Endodermal cell (in vitro differentiated cells): Measurements from ENCODE around the gene C11orf16. TPM values are rescaled to one million over a fixed set of nuclear protein-coding genes. Genes with fewer than 3 reads are reported as not detected.
"Not testable (repeated sequence)": the region's sequence is repeated elsewhere in the genome, so short reads cannot be mapped to it uniquely, and the experiment has no call there.

Experiments used
- DNase-seq: peaks from one replicate; pipeline ENCODE4 v3.0.0-alpha.2; 2017
- H3K27ac ChIP-seq: 2 replicates; pipeline ENCODE4 v1.5.1; 2013; ENCODE audit warnings: mild to moderate bottlenecking, low read depth, low read length, moderate library complexity
- H3K27me3 ChIP-seq: 2 replicates; pipeline ENCODE4 v1.6.1; 2013; ENCODE audit warnings: mild to moderate bottlenecking, low read length, moderate library complexity; ENCODE audit not compliant: insufficient read depth, control insufficient read depth, poor library complexity, severe bottlenecking
- H3K36me3 ChIP-seq: 2 replicates; pipeline ENCODE4 v1.7.0; 2013; ENCODE audit warnings: mild to moderate bottlenecking, low read length, moderate library complexity; ENCODE audit not compliant: control insufficient read depth, insufficient read depth
- H3K4me1 ChIP-seq: one replicate; pipeline ENCODE4 v1.7.0; 2013; ENCODE audit warnings: low read length; ENCODE audit not compliant: control insufficient read depth, insufficient read depth
- H3K4me3 ChIP-seq: 2 replicates; pipeline ENCODE4 v1.5.1; 2013; ENCODE audit warnings: mild to moderate bottlenecking, low read length, moderate library complexity
- H3K9ac ChIP-seq: 2 replicates; pipeline ENCODE4 v1.6.1; 2013; ENCODE audit warnings: mild to moderate bottlenecking, low read length, moderate library complexity; ENCODE audit not compliant: poor library complexity, severe bottlenecking; ENCODE audit errors: extremely low read depth
- H3K9me3 ChIP-seq: 2 replicates; pipeline ENCODE4 v1.6.1; 2013; ENCODE audit warnings: mild to moderate bottlenecking, low read length, moderate library complexity; ENCODE audit not compliant: control insufficient read depth
- H3K27ac Mint-ChIP-seq: 2 replicates; pipeline ENCODE4 v1.8.0; 2020; ENCODE audit warnings: mixed read lengths
- H3K27me3 Mint-ChIP-seq: 2 replicates; pipeline ENCODE4 v1.8.0; 2021; ENCODE audit warnings: mild to moderate bottlenecking, mixed read lengths; ENCODE audit not compliant: insufficient read depth
- H3K36me3 Mint-ChIP-seq: 2 replicates; pipeline ENCODE4 v1.8.0; 2020; ENCODE audit warnings: low read depth, mixed read lengths
- H3K4me1 Mint-ChIP-seq: 2 replicates; pipeline ENCODE4 v1.8.0; 2020; ENCODE audit warnings: mixed read lengths
- H3K4me3 Mint-ChIP-seq: 2 replicates; pipeline ENCODE4 v1.8.0; 2020; ENCODE audit warnings: mild to moderate bottlenecking, moderate library complexity, mixed read lengths
- H3K9me3 Mint-ChIP-seq: 2 replicates; pipeline ENCODE4 v1.8.0; 2020; ENCODE audit warnings: mild to moderate bottlenecking, mixed read lengths
- WGBS, 2 experiments: methylation state at CpG; one replicate each; pipeline versions ENCODE4 v1.1.5 to v1.1.7; 2013; ENCODE audit warnings: missing lambda C conversion rate in 2 of 2, mixed read lengths in 1 of 2; ENCODE audit not compliant: insufficient coverage in 1 of 2, insufficient read length in 1 of 2; 5-methylcytosine and 5-hydroxymethylcytosine counted together
- long read RNA-seq, 4 experiments: library from polyadenylated mRNA in 2 of 4; library from RNA in 1 of 4; library from capped mRNA in 1 of 4; stranded (forward) in 3 of 4; unstranded in 1 of 4; transcript quantifications; one replicate each; pipeline ENCODE4 v2.0.0, GENCODE V29; 2020 to 2021; ENCODE audit warnings: inconsistent platforms in 1 of 4
- polyA plus RNA-seq, 2 experiments: library from polyadenylated mRNA; stranded (reverse); fragments of 50-300 nt; gene quantifications; one replicate each; pipeline ENCODE4 v1.2.3, GENCODE V29; 2013
- total RNA-seq, 2 donors: library from RNA; stranded (reverse); fragmentation: NEBNext Ultra II Directional in 1 of 2; extraction: Animal tissue kit (Norgen Biotek cat#: 25700) in 1 of 2; gene quantifications; 2 replicates in 1 of 2; 3 replicates in 1 of 2; pipeline ENCODE4 v1.2.1, GENCODE V29; 2021
- TF ChIP-seq, protein P1 (sequence below): fragments of 200-600 bp; sonication (generic); conservative IDR thresholded peaks from 2 replicates; pipeline ENCODE4 v1.5.0; 2021; ENCODE audit warnings: antibody characterized with exemption, mild to moderate bottlenecking

C11orf16 gene, protein sequence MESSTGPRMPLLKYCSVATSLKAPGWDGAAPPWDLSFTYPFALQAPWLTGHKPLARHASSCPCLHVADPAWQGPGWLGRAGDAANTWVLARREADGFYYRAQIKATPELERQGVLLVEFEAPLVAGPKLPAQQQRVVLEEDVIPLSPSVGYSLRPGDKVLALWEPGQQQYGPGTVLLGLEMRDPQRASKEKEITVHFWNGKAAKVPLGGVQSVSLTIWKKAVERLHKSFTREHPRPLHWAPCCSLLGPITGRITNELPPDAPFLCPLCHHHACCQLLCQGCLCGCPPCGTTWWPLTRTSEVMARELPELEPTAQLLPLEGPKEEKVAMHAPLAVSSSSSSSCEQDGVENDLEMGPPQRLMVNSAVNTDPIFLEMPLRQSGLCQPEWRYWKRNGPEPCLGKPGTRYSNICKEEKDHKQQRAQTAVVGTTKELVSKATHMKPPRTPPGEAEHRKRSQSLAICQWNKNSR
- not detected for total RNA-seq
- polyA plus RNA-seq (2013, experiment 1 of 2) = not detected
- not detected for polyA plus RNA-seq (2013, experiment 2 of 2)
- long read RNA-seq, experiment 1 = 0 reads
- long read RNA-seq, experiment 2 = 0 reads
- long read RNA-seq, experiment 3 = 0 reads
- long read RNA-seq, experiment 4 = 0 reads

DNA sequence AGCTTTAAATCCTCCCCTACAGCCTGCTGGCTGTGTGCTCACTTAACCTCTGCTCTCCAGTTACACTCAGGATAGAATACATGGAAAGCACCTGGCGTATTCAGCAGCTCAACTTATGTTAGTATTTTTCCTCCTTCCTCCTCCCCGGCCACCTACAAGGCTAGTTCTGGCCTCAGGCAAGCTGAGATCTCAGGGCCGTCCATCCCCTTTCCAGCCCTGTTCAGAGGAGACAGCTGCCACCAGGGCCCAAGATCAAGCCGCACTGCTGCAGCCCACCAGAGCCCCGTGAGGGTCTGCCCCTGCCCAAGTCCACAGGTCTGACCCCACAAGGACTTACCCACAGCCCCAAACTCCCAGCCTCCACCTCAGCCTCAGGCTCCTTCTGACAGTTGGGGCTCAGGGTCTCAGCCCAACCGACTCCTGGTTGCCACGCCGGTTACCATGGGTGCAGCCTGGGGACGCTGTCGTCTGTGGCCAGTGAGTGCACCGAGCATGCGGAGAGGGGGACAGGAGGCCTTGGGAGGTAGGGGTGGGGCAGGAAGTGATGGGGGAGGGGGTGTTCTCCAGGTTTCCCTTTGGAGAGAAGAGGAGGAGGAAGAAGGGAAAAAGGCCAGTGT is at the start of gene C11orf16:
C11orf16 (minus strand) TSS at position 384 of the 617 bp plus-strand sequence. CDS start 639 bp downstream, outside the sequence.
- Histone ChIP-seq H3K4me3 (no peak within 1 kb of the TSS), H3K36me3 (no peaks in the 10 kb centered on the region), H3K27ac (no peak within 1 kb of the TSS), H3K9me3 (no peaks in the 10 kb centered on the region), H3K27me3 (peaks cover 9% of the 10 kb centered on the region), H3K4me1 (peaks cover 2% of the 10 kb centered on the region), H3K9ac (no peak within 1 kb of the TSS)
- Mint-ChIP-seq H3K4me3 (no peak within 1 kb of the TSS), H3K9me3 (no peaks in the 10 kb centered on the region), H3K27me3 (peaks cover 19% of the 10 kb centered on the region), H3K4me1 (peaks cover 11% of the 10 kb centered on the region), H3K36me3 (no peaks in the 10 kb centered on the region), H3K27ac (no peak within 1 kb of the TSS)
- TF ChIP-seq, protein P1, sequence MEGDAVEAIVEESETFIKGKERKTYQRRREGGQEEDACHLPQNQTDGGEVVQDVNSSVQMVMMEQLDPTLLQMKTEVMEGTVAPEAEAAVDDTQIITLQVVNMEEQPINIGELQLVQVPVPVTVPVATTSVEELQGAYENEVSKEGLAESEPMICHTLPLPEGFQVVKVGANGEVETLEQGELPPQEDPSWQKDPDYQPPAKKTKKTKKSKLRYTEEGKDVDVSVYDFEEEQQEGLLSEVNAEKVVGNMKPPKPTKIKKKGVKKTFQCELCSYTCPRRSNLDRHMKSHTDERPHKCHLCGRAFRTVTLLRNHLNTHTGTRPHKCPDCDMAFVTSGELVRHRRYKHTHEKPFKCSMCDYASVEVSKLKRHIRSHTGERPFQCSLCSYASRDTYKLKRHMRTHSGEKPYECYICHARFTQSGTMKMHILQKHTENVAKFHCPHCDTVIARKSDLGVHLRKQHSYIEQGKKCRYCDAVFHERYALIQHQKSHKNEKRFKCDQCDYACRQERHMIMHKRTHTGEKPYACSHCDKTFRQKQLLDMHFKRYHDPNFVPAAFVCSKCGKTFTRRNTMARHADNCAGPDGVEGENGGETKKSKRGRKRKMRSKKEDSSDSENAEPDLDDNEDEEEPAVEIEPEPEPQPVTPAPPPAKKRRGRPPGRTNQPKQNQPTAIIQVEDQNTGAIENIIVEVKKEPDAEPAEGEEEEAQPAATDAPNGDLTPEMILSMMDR = no peak
- peak; percentile 69 for DNase-seq
- 79 to 92% methylated on average over 2 to 12 of the region's 12 CpGs for WGBS, 2 experiments

DNA sequence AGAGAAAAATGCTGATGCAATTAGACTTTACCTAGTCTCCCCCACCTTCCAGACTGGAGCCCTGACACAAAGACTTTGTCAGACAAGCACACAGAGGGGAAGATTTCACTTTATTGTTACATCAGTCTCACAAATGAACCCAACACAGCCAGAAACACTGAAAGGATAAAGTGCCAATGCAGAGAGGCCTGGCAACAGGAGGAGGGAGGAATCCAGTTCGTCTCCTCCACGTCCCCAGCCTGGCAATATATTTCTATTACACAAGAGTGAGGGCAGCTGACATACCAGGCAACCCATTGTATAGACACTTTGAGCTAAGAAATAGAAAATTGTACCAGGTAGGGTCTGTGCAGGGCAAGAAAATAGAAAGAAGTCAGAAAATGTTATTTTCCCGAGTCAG is 47.7 kb upstream of the C11orf16 start:
- no peak overlapping the region for H3K4me3 Mint-ChIP-seq
- Histone ChIP-seq H3K27ac (no peak overlapping the region), H3K4me3 (no peak overlapping the region), H3K27me3 (no peaks in the 10 kb centered on the region), H3K36me3 (no peaks in the 10 kb centered on the region), H3K4me1 (no peaks in the 10 kb centered on the region), H3K9ac (no peak overlapping the region), H3K9me3 (no peaks in the 10 kb centered on the region)
- H3K27me3 Mint-ChIP-seq = no peaks in the 10 kb centered on the region
- no peak overlapping the region for H3K27ac Mint-ChIP-seq
- TF ChIP-seq, protein P1 = no peak
- WGBS, 2 experiments = 97 to 100% methylated on average over 2 to 3 of the region's 3 CpGs
- peaks cover 9% of the 10 kb centered on the region for H3K9me3 Mint-ChIP-seq
- DNase-seq = no peak
- H3K36me3 Mint-ChIP-seq = peaks cover 3% of the 10 kb centered on the region
- no peaks in the 10 kb centered on the region for H3K4me1 Mint-ChIP-seq

DNA sequence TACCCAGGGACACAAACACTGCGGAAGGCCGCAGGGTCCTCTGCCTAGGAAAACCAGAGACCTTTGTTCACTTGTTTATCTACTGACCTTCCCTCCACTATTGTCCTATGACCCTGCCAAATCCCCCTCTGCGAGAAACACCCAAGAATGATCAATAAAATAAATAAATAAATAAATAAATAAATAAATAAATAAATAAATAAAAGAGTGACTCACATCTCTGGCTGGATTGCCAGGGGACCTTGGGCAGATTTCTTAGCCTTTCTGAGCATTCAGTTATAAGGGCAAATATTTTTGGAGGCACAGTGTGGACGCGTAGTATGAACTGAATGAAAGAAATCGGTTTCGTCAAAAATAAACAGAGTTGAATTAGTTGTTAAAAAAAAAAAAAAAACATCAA is 46.6 kb upstream of the C11orf16 start:
- not testable (repeated sequence) for H3K27ac ChIP-seq, H3K4me3 Mint-ChIP-seq, H3K27ac Mint-ChIP-seq, H3K4me1 Mint-ChIP-seq, H3K9ac ChIP-seq, H3K36me3 Mint-ChIP-seq, H3K4me1 ChIP-seq, DNase-seq, H3K9me3 Mint-ChIP-seq, H3K27me3 Mint-ChIP-seq, H3K36me3 ChIP-seq, H3K27me3 ChIP-seq, H3K9me3 ChIP-seq, H3K4me3 ChIP-seq
- WGBS, 2 experiments = no CpG with 5 or more reads among the region's 7 CpGs
